GM21825 (cell line): ENCODE measurements around the gene GFI1.
"Not testable (repeated sequence)": the region's sequence is repeated elsewhere in the genome, so short reads cannot be mapped to it uniquely, and the experiment has no call there.

Experiments used
- ATAC-seq: cut with Tn5 transposase; IDR thresholded peaks from one replicate; pipeline ENCODE4 v1.9.1; 2021; ENCODE audit warnings: mild to moderate bottlenecking, moderate library complexity; ENCODE audit not compliant: unreplicated experiment

GFI1 gene

GRCh38 chr1:92466683-92467352 is 19.9 kb downstream of the GFI1 start:
- ATAC-seq, result no peak

GRCh38 chr1:92465256-92465647 is 21.5 kb downstream of the GFI1 start:
- ATAC-seq, result no peak

GRCh38 chr1:92464588-92465255 is 22.0 kb downstream of the GFI1 start:
- ATAC-seq, result no peak

DNA sequence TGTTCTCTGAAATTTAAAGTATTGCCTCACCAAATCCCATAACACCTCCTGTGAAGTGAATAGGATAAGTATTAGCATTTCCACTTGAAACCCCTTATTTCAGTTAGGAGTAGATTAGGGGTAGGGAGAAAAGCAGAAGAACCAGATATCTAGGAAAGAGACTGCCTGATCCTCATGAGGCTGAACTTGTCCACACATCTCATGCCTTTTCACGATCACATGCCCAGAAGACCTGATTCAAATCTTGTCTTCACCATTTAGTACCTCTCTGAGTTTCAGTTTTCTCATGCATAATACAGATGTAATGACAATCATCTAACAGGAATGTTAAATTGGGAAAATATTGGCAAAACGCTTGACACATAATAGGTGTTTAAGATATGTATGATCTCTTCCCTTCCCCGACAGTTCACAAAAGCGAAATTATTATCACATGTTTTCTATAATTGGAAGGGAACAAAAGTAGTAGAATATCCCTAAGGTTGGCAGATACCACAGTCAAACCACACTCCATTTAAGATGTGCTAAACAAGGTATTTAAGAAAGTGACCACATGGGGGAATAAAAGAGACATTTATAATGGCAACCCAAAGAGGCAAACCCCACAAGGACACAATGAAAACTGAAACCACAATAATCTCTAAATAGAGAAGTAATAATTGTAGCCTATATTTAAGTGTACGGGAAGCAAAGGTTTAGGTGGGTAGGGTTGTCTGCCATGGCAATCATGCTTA is 25.2 kb downstream of the GFI1 start:
- peak; percentile 68 for ATAC-seq

DNA sequence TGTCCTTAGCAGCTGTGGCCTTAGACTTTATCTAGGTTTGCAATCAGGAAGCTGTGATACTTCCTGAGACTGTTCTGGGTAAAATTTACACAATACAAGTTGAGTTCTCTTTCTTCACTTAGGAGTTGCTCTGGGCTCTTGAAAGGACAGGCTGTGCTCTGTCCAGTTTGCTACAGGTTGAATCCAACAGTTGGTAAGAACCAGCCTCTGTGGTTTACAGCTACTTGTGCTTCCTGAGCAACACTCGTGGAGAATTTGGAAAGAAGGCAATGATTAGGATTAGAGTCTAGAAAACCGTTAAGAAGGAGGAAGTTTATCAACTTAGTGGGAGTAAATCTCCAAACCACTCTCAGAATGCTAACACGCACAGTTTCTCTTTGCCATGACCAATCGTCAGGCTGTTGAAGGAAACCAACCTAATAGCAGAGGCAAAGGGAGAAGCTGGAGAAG is 26.8 kb downstream of the GFI1 start:
- ATAC-seq, result no peak

DNA sequence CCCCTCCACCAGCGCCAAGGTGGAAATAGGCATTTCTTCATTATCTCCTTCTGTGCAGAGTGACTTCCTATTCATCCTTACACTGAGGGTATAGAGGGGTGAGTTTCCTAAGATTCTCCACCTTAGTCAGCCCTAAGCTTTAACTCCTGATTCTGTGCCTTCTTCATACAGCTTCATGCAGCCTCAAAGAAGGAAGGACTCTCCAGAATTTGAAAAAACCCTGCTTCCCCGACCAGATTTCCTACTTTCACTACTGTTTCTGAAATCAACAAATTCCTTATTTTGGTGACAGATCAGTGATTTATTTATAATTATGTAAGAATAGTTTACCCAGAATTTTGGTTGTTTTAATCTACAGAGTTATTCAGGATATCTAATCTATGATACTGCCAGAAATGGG is 28.6 kb downstream of the GFI1 start:
- ATAC-seq, result no peak

DNA sequence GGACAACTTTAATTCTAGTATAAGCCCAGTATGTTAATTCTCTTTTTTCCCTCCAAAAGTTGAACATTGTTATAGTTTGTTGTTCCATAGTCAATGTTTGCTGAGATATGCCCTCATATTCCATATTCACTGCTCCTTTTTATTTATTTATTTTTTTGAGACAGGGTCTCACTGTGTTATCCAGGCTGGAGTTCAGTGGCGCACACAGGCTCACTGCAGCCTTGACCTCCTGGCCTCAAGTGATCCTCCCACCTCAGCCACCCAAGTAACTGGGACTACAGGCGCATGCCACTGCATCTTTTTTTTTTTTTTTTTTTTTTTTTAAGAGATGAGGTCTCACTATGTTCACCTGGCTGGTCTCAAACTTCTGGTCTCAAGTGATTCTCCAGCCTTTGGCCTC is 38.7 kb downstream of the GFI1 start:
- no peak for ATAC-seq

- no peak for ATAC-seq
Observed at GRCh38 chr1:92447033-92447681, 39.6 kb downstream of the GFI1 start.

DNA sequence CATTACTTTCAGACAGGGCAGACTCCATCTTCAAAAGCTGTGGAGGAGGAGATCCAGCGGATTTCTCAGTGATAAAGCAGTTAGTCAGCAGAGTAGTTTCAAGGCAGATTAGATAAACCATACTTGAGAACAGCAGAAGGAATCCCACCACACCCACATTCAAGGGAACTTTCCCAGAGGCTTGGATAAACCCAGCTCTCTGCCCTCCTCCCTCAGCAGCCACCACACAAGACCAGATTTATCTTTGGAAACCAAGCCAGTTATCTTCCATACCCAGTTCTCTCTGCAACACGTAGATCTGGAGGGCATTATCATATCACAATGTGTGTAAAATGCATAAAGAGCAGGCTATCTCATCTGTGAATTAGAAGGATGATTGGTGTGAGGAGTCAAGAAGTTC is 40.2 kb downstream of the GFI1 start:
- ATAC-seq, result no peak

DNA sequence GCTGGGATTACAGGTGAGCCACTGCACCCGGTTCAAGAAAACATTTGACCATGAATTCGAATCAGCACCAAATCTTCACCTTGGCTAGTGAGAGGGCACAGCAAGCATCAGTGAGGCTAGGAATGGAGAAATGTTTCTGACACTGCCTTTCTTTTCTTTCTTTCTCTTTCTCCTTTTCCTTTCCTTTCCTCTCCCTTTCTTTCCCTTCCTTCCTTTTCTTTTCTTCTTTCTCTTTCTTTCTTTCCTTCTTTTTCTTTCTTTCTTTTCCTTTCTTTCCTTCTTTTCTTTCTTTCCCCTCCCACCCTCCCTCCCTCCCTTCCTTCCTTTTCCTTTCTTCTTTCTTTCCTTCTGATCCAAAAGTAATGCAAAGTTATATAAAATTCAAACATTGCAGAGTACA is 40.9 kb downstream of the GFI1 start:
- no peak for ATAC-seq

DNA sequence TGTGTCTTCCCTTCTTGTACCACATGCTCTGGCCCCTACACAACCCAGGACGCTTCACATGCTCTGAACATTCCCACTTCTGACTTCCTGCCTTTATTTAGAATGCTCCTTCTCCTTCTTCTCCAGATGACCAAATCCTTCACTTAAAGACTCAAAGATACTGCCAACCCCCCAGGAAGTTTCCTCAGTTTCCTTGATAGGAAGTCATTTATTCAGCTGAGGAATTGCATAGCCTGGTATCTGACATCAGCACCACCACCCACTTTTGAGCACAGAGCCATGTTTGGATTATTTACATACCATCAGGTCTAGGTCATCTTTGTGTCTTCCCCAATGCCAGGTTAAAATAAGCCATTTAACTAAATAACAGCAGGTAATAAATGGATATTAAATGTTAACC is 42.4 kb downstream of the GFI1 start:
- no peak for ATAC-seq

DNA sequence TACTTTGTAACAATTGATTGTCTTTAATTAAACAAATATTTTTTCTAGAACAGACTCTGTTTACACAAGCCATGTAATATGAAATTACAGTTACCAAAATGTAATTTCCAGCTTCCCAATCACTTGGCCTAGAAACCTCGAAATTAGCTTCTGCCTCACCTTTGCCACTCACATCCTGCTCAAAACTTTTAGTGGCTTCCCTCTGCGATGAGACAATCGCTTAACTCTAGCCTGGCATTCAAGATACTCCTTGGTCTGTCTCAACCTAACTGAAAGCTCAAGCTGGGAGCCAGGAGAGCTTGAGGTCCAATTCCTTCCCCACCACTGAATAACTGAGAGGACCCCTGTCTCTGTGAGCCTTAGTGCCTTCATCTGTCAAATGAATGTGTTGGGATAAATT is 42.8 kb downstream of the GFI1 start:
- ATAC-seq, result no peak

DNA sequence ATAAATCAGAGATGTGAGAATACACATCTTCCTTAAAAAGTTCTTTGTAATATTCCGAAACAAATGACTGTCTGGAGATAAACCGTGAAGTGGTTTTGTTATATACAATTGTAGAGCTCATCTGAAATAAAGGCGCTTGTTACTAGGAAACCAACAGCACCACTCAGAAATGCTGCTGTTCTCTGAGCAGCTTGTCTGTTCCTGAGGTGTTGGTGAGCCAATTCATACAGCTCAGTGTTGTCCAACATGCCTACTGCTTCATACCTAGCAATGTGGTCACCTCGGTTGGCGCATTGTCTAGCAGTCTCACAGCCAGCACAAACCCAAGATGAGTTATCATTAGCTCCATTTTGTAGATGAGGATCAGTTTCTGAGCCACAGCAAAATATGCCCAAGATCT is 44.4 kb downstream of the GFI1 start:
- no peak for ATAC-seq

GRCh38 chr1:92441697-92442342 is 44.9 kb downstream of the GFI1 start:
- no peak for ATAC-seq

- no peak for ATAC-seq
Observed at GRCh38 chr1:92441316-92441696, 45.4 kb downstream of the GFI1 start.

GRCh38 chr1:92439291-92439690 is 47.4 kb downstream of the GFI1 start:
- no peak for ATAC-seq

GRCh38 chr1:92434572-92434971 is 52.2 kb downstream of the GFI1 start:
- not testable (repeated sequence) for ATAC-seq

DNA sequence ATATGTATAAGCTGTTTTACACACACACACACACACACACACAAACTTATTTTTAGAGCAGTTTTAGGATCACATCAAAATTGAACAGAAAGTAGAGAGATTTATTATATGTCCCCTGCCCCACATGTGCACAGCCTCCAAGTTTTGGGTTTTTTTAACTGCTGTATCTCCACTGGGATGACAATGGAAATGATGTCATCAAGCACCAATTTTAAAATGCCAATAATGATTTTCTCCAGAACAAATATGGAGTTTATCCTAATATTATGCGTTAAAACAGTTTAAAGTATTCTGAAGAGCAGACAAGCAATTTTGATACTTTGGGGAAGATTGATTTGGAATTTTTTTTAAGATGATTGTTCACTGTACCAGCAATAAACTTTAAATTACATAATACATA is 56.7 kb downstream of the GFI1 start:
- ATAC-seq, result no peak

DNA sequence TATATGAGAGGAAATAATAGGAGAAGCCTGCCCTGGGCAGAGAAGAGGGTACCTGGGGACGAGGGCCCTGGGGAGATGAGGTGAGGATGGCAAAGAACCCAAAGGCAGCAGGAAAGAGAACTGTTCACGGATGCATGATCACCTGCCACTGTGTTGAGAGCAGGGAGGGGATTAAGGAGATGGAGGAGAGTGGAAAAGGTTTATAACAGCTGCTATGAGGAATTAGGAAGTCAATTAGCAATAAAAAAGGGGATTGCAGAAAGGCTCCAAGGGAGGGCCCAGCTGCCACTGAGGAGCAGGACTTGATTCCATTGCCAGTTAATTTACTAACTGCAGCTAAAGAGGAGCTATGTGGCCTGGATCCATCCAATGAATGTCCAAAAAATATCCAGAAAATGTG is 61.1 kb downstream of the GFI1 start:
- no peak for ATAC-seq
